Aorta (tissue), 5 donors: ENCODE results near the gene GPN2. TPM values are rescaled to one million over a fixed set of nuclear protein-coding genes. Genes with fewer than 3 reads are reported as not detected.

Experiments used
- ATAC-seq: fragments of 200-7000 bp; cut with Tn5 transposase; one replicate; pipeline ENCODE4 v1.9.1; 2022; ENCODE audit warnings: moderate library complexity; ENCODE audit not compliant: low FRiP score
- DNase-seq, 2 donors: peaks; one replicate each; pipeline ENCODE4 v3.0.0-alpha.2; 2020
- H3K27ac ChIP-seq, 2 donors: one replicate each; pipeline ENCODE4 v1.5.1; 2013; ENCODE audit warnings: low read length in 2 of 2, mild to moderate bottlenecking in 2 of 2, moderate library complexity in 2 of 2, control low read depth in 1 of 2, inconsistent platforms in 1 of 2, low read depth in 1 of 2
- H3K27me3 ChIP-seq, 2 donors: one replicate each; pipeline ENCODE4 v1.6.1; 2013; ENCODE audit warnings: control low read depth in 1 of 2, low read length in 1 of 2, mild to moderate bottlenecking in 1 of 2, moderate library complexity in 1 of 2; ENCODE audit not compliant: insufficient read depth in 2 of 2, control insufficient read depth in 1 of 2
- H3K36me3 ChIP-seq, 2 donors: one replicate each; pipeline ENCODE4 v1.6.1; 2013; ENCODE audit warnings: control low read depth in 1 of 2, low read length in 1 of 2, mild to moderate bottlenecking in 1 of 2; ENCODE audit not compliant: insufficient read depth in 2 of 2, control insufficient read depth in 1 of 2
- H3K4me1 ChIP-seq, 2 donors: one replicate each; pipeline ENCODE4 v1.6.1; 2013; ENCODE audit warnings: low read length in 2 of 2, control low read depth in 1 of 2, mild to moderate bottlenecking in 1 of 2, moderate library complexity in 1 of 2; ENCODE audit not compliant: insufficient read depth in 2 of 2, control insufficient read depth in 1 of 2
- H3K4me3 ChIP-seq, 2 donors: one replicate each; pipeline ENCODE4 v1.5.1; 2013; ENCODE audit warnings: low read length in 2 of 2, control low read depth in 1 of 2, mild to moderate bottlenecking in 1 of 2
- H3K9me3 ChIP-seq: one replicate; pipeline ENCODE4 v1.6.1; 2013; ENCODE audit warnings: mild to moderate bottlenecking, low read length; ENCODE audit not compliant: control insufficient read depth
- WGBS, 2 donors: extraction: QIAGEN DNeasy Blood & Tissue Kit; methylation state at CpG; one replicate each; pipeline ENCODE4 v1.1.7; 2013; 5-methylcytosine and 5-hydroxymethylcytosine counted together
- intact Hi-C, 2 donors: fragments of 100-400 bp; cut with DNase I; formaldehyde crosslinking; loops; one replicate each; pipeline versions ENCODE4 v1.14.2 to v1.15.0; 2022
- polyA plus RNA-seq, 2 donors: library from polyadenylated mRNA; stranded (reverse); fragments of 200-250 nt; gene quantifications; one replicate each; pipeline ENCODE4 v1.2.3, GENCODE V29; 2013
- total RNA-seq, 2 donors: library from RNA; stranded (reverse); fragmentation: NEBNext Ultra II Directional; extraction: Animal tissue kit (Norgen Biotek cat#: 25700); gene quantifications; one replicate each; pipeline ENCODE4 v1.2.1, GENCODE V29; 2021
- donor health status: healthy with polysubstance abuse.
- donor health status: Bipolar disorder and iron deficiency.
- donor health status: DM: no; HTN: no; CAD: no.
- donor health status: DM: no; HTN: no; CAD: no.
- donor health status: DM: yes; HTN: yes; CAD: no.

GPN2 gene
- total and polyA plus RNA-seq, 4 donors: 12.1 to 20.7 (median 18.7) TPM

GRCh38 chr1:26864610-26865480 lies 25.2 kb downstream of the GPN2 start:
- intact Hi-C loops: no loop called here
- Histone ChIP-seq H3K9me3 (no peaks in the 10 kb centered on the region), H3K4me1 (peaks cover 0 to 2% of the 10 kb centered on the region in 2 donors), H3K27ac (peak overlapping the region; percentile 10 to 96), H3K36me3 (no peaks in the 10 kb centered on the region), H3K27me3 (no peaks in the 10 kb centered on the region), H3K4me3 (peak overlapping the region; percentile 27 to 40)
- peak; percentile 98 for ATAC-seq
- DNase-seq: peak; percentile 99
- WGBS, 2 donors: 1% methylated on average over 71 to 75 of the region's 75 CpGs

- WGBS, 2 donors: 65 to 73% methylated on average over 20 of the region's 20 CpGs
- peaks cover 0 to 2% of the 10 kb centered on the region in 2 donors for H3K4me1 ChIP-seq
- DNase-seq: no peak
- H3K4me3 ChIP-seq: no peak overlapping the region
- H3K36me3 ChIP-seq: no peaks in the 10 kb centered on the region
- ATAC-seq: no peak
- H3K27ac ChIP-seq: no peak overlapping the region
- no peaks in the 10 kb centered on the region for H3K9me3 ChIP-seq
- H3K27me3 ChIP-seq: no peaks in the 10 kb centered on the region
- intact Hi-C loops: no loop called here
These were observed 26.4 kb downstream of the GPN2 start for GRCh38 chr1:26863685-26864077.

GRCh38 chr1:26862781-26863684 lies 27.1 kb downstream of the GPN2 start, which contains the start of gene SFN:
TSS of gene SFN (plus strand) at chr1:26863149. CDS start at chr1:26863213, 64 bp downstream.
- Histone ChIP-seq H3K27me3 (no peaks in the 10 kb centered on the region), H3K4me1 (peaks cover 0 to 2% of the 10 kb centered on the region in 2 donors), H3K9me3 (no peaks in the 10 kb centered on the region), H3K4me3 (no peak within 1 kb of the TSS), H3K36me3 (no peaks in the 10 kb centered on the region), H3K27ac (no peak within 1 kb of the TSS)
- ATAC-seq (no peak), DNase-seq (no peak)
- WGBS, 2 donors: 84 to 88% methylated on average over 37 of the region's 37 CpGs
- intact Hi-C loops: no loop called here

DNA sequence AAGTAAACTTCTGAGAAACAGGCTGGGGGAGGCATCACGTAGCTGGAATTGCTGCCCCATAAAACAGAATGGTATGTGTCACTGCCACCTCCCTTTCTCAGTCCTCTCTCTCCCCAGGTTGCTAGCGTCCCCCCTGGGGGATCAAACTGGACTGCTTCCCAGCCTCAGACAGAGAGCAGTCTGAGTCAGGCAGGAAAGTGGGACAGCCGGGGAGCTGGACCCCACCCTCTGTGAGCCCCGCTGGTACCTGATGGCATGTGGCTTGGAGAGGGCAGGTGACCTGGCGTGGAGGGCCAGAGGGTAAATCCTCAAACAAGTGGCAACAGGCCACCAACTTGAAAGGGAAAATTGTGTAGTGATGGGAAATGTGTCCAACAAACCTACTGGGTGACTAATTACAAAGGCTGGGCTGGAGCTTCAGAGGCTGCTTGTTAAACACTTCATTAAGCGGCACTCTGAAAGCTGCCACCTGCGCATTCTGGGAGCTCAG lies 28.1 kb downstream of the GPN2 start:
- DNase-seq: no peak
- H3K4me3 ChIP-seq: no peak overlapping the region
- no peaks in the 10 kb centered on the region for H3K9me3 ChIP-seq
- WGBS, 2 donors: 76 to 83% methylated on average over 7 of the region's 7 CpGs
- intact Hi-C loops: no loop called here
- no peaks in the 10 kb centered on the region for H3K36me3 ChIP-seq
- H3K27ac ChIP-seq: no peak overlapping the region
- H3K4me1 ChIP-seq: peaks cover 0 to 2% of the 10 kb centered on the region in 2 donors
- no peak for ATAC-seq
- H3K27me3 ChIP-seq: no peaks in the 10 kb centered on the region

DNA sequence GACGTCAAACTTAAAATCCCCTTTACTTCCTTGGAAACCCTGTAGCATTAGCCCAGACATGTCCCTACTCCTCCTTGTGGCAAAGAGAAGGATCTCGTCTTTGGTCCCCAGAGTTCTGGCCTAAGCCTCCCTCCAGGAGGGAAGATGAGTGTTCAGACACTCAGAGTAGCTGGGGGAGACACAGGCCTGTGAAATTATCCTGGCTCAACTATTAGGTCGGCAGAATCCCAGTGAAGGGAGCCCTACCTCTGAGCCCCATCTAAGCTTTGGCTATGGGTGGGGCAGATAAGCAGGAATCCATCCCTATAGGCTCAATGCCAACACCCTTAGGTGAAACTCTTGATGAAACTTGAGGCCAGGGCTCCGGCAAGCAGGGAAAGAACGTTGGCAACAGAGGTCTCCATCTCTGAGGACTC lies 28.8 kb downstream of the GPN2 start:
- H3K27ac ChIP-seq: no peak overlapping the region
- intact Hi-C loops: no loop called here
- H3K4me3 ChIP-seq: no peak overlapping the region
- ATAC-seq (no peak), DNase-seq (no peak)
- no peaks in the 10 kb centered on the region for H3K36me3 ChIP-seq
- H3K9me3 ChIP-seq: no peaks in the 10 kb centered on the region
- no peaks in the 10 kb centered on the region for H3K27me3 ChIP-seq
- peaks cover 0 to 2% of the 10 kb centered on the region in 2 donors for H3K4me1 ChIP-seq
- WGBS, 2 donors: 68 to 75% methylated on average over 5 of the region's 5 CpGs

DNA sequence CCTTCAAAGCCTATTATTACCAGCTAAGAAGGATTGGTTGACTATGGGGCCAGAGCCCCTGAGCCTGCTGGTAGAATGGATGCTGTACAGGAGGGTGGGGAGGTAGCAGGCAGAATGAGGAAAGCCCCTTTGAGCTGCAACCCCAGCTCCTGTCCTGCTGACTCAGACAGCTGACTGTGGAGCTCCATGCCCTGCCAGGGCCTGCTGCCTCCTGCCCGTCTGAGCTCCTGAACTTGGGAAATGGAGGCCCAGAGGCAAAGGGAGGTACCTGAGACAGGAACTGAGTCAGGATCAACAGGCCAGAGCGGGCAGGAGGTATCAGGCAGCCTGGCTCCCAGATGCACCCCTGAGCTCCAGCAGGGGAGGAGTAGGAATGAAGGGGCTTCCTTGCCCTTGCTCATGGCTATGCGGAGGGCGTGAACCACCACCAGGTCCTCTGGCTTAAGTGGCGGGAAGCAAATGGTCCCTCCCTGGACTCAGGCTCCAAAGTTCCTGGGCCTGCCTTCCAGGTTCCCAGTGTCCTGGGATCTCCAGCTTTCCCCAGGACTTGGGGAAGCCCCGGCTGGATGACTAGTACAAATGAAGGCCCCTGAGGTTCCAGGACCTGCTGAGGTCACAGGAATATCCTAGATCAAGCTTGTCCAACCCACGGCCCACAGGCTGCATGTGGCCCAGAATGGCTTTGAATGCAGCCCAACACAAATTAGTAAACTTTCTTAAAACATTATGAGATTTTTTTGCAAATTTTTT lies 31.0 kb downstream of the GPN2 start:
- no peaks in the 10 kb centered on the region for H3K27me3 ChIP-seq
- H3K36me3 ChIP-seq: no peaks in the 10 kb centered on the region
- no peak overlapping the region for H3K4me3 ChIP-seq
- 82 to 88% methylated on average over 7 of the region's 7 CpGs for WGBS, 2 donors
- H3K4me1 ChIP-seq: no peaks in the 10 kb centered on the region
- intact Hi-C loops: no loop called here
- no peak overlapping the region for H3K27ac ChIP-seq
- DNase-seq (no peak), ATAC-seq (no peak)
- no peaks in the 10 kb centered on the region for H3K9me3 ChIP-seq

- no peaks in the 10 kb centered on the region for H3K27me3 ChIP-seq
- H3K9me3 ChIP-seq: no peaks in the 10 kb centered on the region
- no peak overlapping the region for H3K27ac ChIP-seq
- H3K4me1 ChIP-seq: no peaks in the 10 kb centered on the region
- ATAC-seq: no peak
- intact Hi-C loops: no loop called here
- no peaks in the 10 kb centered on the region for H3K36me3 ChIP-seq
- DNase-seq: no peak
- 85 to 87% methylated on average over 4 of the region's 4 CpGs for WGBS, 2 donors
- no peak overlapping the region for H3K4me3 ChIP-seq
These were observed 31.9 kb downstream of the GPN2 start for GRCh38 chr1:26858160-26858559.

DNA sequence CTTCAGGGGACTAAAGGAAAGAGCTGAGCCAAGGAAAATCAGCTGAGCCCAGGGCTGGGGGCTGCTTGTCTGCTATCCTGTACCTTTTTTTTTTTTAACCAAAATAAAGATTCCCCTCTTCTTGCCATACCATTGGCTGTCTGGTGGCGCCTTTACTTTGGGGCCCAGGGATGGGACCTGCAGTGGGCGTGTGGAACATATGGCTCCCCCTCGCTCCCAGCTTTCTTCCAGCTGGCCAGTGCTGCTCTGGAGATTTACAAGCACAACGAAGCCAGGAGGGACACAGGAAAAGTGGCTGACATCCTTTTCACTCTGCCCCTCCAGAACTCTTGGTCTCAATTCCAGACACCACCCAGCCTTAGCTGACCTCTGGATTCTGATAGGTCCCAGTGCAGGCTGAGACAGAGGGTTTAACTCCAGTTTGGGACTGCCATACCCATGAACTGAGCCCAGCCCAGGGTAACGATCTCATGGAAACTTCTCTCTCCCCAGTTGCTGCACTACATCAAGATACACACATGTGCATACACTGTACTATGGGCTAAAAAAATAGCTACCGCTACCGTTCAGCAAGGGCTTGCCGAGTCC lies 32.5 kb downstream of the GPN2 start:
- H3K4me1 ChIP-seq: no peaks in the 10 kb centered on the region
- H3K36me3 ChIP-seq: no peaks in the 10 kb centered on the region
- H3K27ac ChIP-seq: no peak overlapping the region
- ATAC-seq: no peak
- no peaks in the 10 kb centered on the region for H3K9me3 ChIP-seq
- DNase-seq: no peak
- WGBS, 2 donors: 83 to 84% methylated on average over 8 of the region's 8 CpGs
- no peak overlapping the region for H3K4me3 ChIP-seq
- intact Hi-C loops: no loop called here
- no peaks in the 10 kb centered on the region for H3K27me3 ChIP-seq
